Small intestine (tissue), 7 donors: Measurements from ENCODE around the gene ISM1. TPM values are rescaled to one million over a fixed set of nuclear protein-coding genes. Genes with fewer than 3 reads are reported as not detected.
A peak's percentile ranks its signal among the peaks of the same experiment; 100 is the strongest.

Source experiments
- DNase-seq, 2 donors: peaks; one replicate each; pipeline versions ENCODE4 v3.0.0 to v3.0.0-alpha.2; 2013
- FAIRE-seq: peaks from 2 replicates; lab custom pipeline; 2012; peaks lifted over from hg19 to GRCh38; lab: Jason Lieb, UNC
- H3K27ac ChIP-seq, 3 donors: one replicate each; pipeline ENCODE4 v1.5.1; 2013; ENCODE audit warnings: low read length in 2 of 3, mild to moderate bottlenecking in 2 of 3, control low read depth in 1 of 3, inconsistent platforms in 1 of 3, low read depth in 1 of 3, moderate library complexity in 1 of 3
- H3K27me3 ChIP-seq, 3 donors: one replicate each; pipeline ENCODE4 v1.6.1; 2013; ENCODE audit warnings: low read length in 3 of 3, inconsistent platforms in 1 of 3; ENCODE audit not compliant: control insufficient read depth in 3 of 3, insufficient read depth in 3 of 3
- H3K36me3 ChIP-seq, 3 donors: one replicate each; pipeline ENCODE4 v1.6.1; 2013; ENCODE audit warnings: low read length in 3 of 3, inconsistent platforms in 1 of 3, low read depth in 1 of 3, mild to moderate bottlenecking in 1 of 3, moderate library complexity in 1 of 3; ENCODE audit not compliant: control insufficient read depth in 3 of 3, insufficient read depth in 2 of 3
- H3K4me1 ChIP-seq, 3 donors: one replicate each; pipeline ENCODE4 v1.6.1; 2013; ENCODE audit warnings: low read length in 2 of 3, inconsistent platforms in 1 of 3, low read depth in 1 of 3, mild to moderate bottlenecking in 1 of 3, moderate library complexity in 1 of 3; ENCODE audit not compliant: control insufficient read depth in 3 of 3, insufficient read depth in 2 of 3
- H3K4me3 ChIP-seq, 3 donors: one replicate each; pipeline ENCODE4 v1.5.1; 2013; ENCODE audit warnings: low read length in 3 of 3, control low read depth in 1 of 3, inconsistent platforms in 1 of 3, low read depth in 1 of 3, mild to moderate bottlenecking in 1 of 3, moderate library complexity in 1 of 3
- H3K9me3 ChIP-seq, 2 donors: one replicate each; pipeline ENCODE4 v1.6.1; 2013; ENCODE audit warnings: low read depth in 1 of 2, low read length in 1 of 2; ENCODE audit not compliant: control insufficient read depth in 2 of 2, insufficient read depth in 1 of 2
- WGBS, 3 donors: extraction: QIAGEN DNeasy Blood & Tissue Kit; methylation state at CpG; one replicate each; pipeline ENCODE4 v1.1.7; 2013; 5-methylcytosine and 5-hydroxymethylcytosine counted together
- polyA plus RNA-seq, 4 donors: library from polyadenylated mRNA; stranded (reverse) in 3 of 4; unstranded in 1 of 4; fragments of 200-250 nt in 3 of 4; fragments of 120-200 nt in 1 of 4; gene quantifications; one replicate each; pipeline versions ENCODE4 v1.2.1 to v1.2.3, GENCODE V29; 2013
- donor health status: healthy with polysubstance abuse.
- donor health status: control.
- donor health status: control.
- donor health status: Bipolar disorder and iron deficiency.
- donor health status: healthy.

Gene ISM1
- polyA plus RNA-seq, 4 donors: 0.45 to 0.62 TPM; not detected in 2

DNA sequence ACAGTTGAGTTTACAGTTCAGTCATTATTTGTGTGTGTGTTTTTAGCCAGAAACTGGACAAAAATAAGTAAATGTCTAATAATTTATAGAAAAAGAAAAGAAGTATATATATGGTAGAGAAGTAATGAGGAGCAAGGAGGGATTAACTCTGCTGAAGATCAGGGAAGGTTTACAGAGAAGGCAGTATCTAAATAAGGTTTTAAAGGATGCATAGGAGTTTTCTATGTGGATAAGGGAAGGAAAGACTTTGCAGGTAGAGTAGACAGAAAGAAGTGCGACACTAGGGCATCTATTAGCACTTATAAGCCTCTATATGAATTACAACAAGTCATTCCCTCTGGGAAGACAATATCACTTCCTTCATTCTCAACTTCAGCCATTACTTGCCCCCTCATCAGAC lies 34.3 kb downstream of the ISM1 start:
- FAIRE-seq (no peak), DNase-seq (no peak)
- 93 to 100% (median 94%) methylated on average over 1 of the region's 1 CpG for WGBS, 3 donors
- Histone ChIP-seq H3K9me3 (no peaks in the 10 kb centered on the region), H3K4me3 (no peak overlapping the region), H3K4me1 (no peaks in the 10 kb centered on the region), H3K36me3 (no peaks in the 10 kb centered on the region), H3K27me3 (no peaks in the 10 kb centered on the region), H3K27ac (no peak overlapping the region)

- WGBS, 3 donors: 84 to 93% (median 84%) methylated on average over 3 of the region's 3 CpGs
- H3K27ac ChIP-seq: no peak overlapping the region
- no peak for DNase-seq
Observed at GRCh38 chr20:13256606-13257005, 35.5 kb downstream of the ISM1 start.

DNA sequence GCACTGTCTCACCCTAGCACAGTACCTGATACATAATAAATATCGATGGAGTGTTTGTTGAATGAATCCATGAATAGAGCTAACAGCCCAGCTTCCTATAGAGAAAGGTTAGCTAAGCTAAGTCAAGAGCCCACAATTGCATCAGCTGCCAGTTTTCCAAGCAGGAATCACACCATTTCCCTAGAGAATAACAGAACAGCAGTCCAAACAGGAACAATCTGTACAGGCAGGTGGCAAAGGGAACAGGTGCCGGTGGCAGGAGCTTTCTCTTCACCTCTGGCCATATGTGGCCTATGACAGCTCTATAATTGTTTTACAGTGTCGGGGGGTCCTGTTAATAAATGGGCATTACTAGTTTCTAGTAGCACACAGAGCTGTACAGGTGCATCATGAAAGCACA lies 38.8 kb downstream of the ISM1 start:
- Histone ChIP-seq H3K36me3 (no peaks in the 10 kb centered on the region), H3K27ac (no peak overlapping the region), H3K9me3 (no peaks in the 10 kb centered on the region), H3K4me3 (no peak overlapping the region), H3K27me3 (no peaks in the 10 kb centered on the region), H3K4me1 (no peaks in the 10 kb centered on the region)
- 55 to 72% (median 60%) methylated on average over 3 of the region's 3 CpGs for WGBS, 3 donors
- FAIRE-seq (no peak), DNase-seq (no peak)

More at GRCh38 chr20:13256606-13257005, 35.5 kb downstream of the ISM1 start:
- Histone ChIP-seq H3K4me1 (no peaks in the 10 kb centered on the region), H3K9me3 (no peaks in the 10 kb centered on the region), H3K4me3 (no peak overlapping the region), H3K36me3 (no peaks in the 10 kb centered on the region), H3K27me3 (no peaks in the 10 kb centered on the region)
- FAIRE-seq: no peak

DNA sequence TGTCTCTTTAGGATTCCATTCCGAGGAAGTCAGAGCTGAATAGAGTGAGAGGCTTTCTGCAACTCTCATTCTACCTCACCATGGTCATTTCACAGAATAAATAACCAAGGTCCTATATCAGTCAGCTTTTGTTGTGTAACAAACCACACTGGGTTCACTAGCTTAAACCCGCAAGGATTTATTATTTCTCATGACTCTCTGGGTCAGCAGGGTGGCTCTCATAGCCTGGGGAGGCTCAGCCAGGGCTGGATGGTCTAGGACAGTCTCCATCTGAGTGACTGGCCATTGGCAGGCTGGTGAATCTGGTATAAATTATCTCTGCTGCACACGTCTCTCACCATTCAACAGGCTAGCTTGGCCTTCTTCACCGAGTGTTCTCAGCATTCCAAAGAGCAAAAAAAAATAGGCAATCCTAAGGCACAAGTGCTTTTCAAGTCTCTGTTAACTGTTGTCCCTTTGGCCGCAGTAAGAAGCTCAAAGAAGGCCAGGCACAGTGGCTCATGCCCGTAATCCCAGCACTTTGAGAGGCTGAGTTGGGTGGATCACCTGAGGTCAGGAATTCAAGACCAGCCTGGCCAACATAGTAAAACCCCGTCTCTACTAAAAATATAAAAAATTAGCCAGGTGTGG lies 39.7 kb downstream of the ISM1 start:
- Histone ChIP-seq H3K36me3 (no peaks in the 10 kb centered on the region), H3K9me3 (no peaks in the 10 kb centered on the region), H3K27ac (no peak overlapping the region), H3K4me1 (no peaks in the 10 kb centered on the region), H3K4me3 (no peak overlapping the region), H3K27me3 (no peaks in the 10 kb centered on the region)
- FAIRE-seq: no peak
- WGBS, 3 donors: 84 to 89% (median 86%) methylated on average over 7 of the region's 7 CpGs
- no peak for DNase-seq

GRCh38 chr20:13261460-13262301 lies 40.6 kb downstream of the ISM1 start:
- DNase-seq (peak; percentile 34 to 45), FAIRE-seq (no peak)
- Histone ChIP-seq H3K4me1 (no peaks in the 10 kb centered on the region), H3K27ac (no peak overlapping the region), H3K4me3 (no peak overlapping the region), H3K27me3 (no peaks in the 10 kb centered on the region), H3K9me3 (no peaks in the 10 kb centered on the region), H3K36me3 (no peaks in the 10 kb centered on the region)
- 80 to 89% (median 84%) methylated on average over 8 of the region's 8 CpGs for WGBS, 3 donors

DNA sequence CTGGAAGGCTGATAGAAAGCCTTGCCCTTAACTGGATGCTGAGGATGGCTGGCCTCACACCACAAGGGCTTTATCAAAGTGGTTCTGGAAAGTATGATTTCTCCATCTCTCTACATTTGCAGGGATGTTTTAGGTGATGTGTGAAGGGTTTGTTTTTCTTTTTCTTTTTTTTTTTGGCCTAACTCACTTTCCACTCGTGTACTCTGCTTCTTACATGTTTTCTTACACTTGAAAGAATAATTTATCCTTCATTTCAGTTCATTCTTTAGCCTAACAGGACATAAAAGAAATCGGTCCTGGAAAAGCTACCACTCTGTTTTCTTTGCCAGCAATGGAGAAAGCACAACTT lies 41.2 kb downstream of the ISM1 start:
- no peaks in the 10 kb centered on the region for H3K4me1 ChIP-seq
- no peak for FAIRE-seq

DNA sequence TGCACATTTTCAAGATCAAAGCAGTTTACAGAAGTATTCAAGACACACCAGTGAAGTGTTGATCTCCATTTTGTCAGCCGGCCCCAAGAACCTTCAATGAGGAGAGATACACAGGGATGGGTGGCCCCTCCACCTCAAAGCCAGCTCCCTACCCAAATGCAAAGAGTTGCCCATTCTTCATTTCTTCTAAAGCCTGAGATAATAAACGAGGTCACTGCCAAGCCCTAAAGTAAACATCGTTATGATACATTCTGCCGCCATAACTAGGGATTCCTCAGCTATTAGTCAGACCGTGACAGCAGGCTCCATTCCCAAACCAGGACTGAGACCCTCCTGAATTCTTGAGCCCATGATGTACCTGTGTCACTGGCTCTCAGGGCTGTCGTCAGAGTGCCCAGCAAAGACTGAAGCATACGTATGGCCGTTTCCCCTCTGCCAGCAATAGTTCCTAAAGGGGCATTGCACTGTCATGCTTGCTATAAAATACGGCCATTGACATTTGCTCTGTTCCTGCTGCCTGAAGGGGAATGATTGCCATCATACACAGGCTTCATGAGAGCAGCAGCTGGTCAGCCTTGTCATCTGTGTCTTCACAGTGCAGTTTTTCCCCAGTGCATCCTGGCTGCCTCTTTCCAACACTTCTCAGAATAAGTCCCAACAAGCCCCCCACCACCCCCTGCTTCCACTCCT lies 41.7 kb downstream of the ISM1 start:
- no peak overlapping the region for H3K27ac ChIP-seq
- H3K9me3 ChIP-seq: no peaks in the 10 kb centered on the region
- no peak overlapping the region for H3K4me3 ChIP-seq
- H3K27me3 ChIP-seq: no peaks in the 10 kb centered on the region
- no peaks in the 10 kb centered on the region for H3K36me3 ChIP-seq
- H3K4me1 ChIP-seq: no peaks in the 10 kb centered on the region
- FAIRE-seq (no peak), DNase-seq (peak in 1 of 2 donors; percentile 32)
- WGBS, 3 donors: 53 to 65% (median 64%) methylated on average over 9 of the region's 9 CpGs

More for the DNA sequence above, 41.2 kb downstream of the ISM1 start:
- 72 to 75% (median 72%) methylated on average over 2 of the region's 2 CpGs for WGBS, 3 donors
- Histone ChIP-seq H3K4me3 (no peak overlapping the region), H3K27ac (no peak overlapping the region), H3K36me3 (no peaks in the 10 kb centered on the region), H3K27me3 (no peaks in the 10 kb centered on the region), H3K9me3 (no peaks in the 10 kb centered on the region)
- DNase-seq: no peak

DNA sequence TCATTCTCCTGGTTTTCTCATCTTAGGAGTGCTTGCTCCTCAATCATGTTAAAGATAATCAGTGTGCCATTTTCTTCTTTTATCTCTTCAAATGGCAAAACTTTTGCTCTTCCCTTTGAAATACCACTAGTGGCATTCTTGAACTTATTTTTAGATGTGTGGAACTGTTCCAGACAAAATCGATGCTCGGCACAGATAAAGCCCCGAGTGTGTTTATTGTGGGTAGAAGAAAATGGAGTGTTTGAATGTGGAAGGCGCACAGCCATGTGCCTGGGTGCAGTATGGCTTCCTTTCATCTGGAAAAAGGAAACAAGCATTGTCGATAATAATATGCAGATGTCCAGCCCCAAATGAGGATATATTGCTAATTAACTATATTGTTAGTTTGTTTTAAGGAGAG lies 42.4 kb downstream of the ISM1 start:
- FAIRE-seq (no peak), DNase-seq (no peak)
- Histone ChIP-seq H3K4me1 (no peaks in the 10 kb centered on the region), H3K4me3 (no peak overlapping the region), H3K9me3 (no peaks in the 10 kb centered on the region), H3K27ac (no peak overlapping the region), H3K27me3 (no peaks in the 10 kb centered on the region), H3K36me3 (no peaks in the 10 kb centered on the region)
- WGBS, 3 donors: 66 to 81% (median 80%) methylated on average over 5 of the region's 5 CpGs
